K562 (cell line): ENCODE measurements around the gene ITGAV. TPM values are rescaled to one million over a fixed set of nuclear protein-coding genes. Genes with fewer than 3 reads are reported as not detected.

Source experiments
- ATAC-seq: fragments of 200-7000 bp; cut with Tn5 transposase; 3 replicates; pipeline ENCODE4 v1.9.1; 2020; ENCODE audit warnings: moderate library complexity
- BruUV-seq: library from RNA; stranded (reverse); fragments of 400-500 nt; replicated peaks from 2 replicates; lab custom pipeline; 2021; lab: Mats Ljungman, UMichigan
- CTCF ChIA-PET: fragments of 300-600 bp; formaldehyde crosslinking; extraction: SDS; loops from one replicate; lab custom pipeline; 2021; ENCODE audit warnings: low intra/inter-chr PET ratio; lab: Yijun Ruan, JAX
- POLR2A ChIA-PET: fragments of 300-600, 350-650 bp; sonication (Branson Sonifier 250); formaldehyde crosslinking; extraction: SDS; loops from one replicate; lab custom pipeline; 2021; ENCODE audit warnings: antibody characterized with exemption, inconsistent platforms; lab: Yijun Ruan, JAX
- DNase-seq, 4 experiments: peaks; one replicate each; pipeline versions ENCODE4 v3.0.0 to v3.0.0-alpha.2; 2011 to 2018; ENCODE audit warnings: low spot score in 3 of 4, mixed read lengths in 3 of 4; ENCODE audit errors: extremely low read depth in 1 of 4
- FAIRE-seq: peaks from 2 replicates; lab custom pipeline; 2011; peaks lifted over from hg19 to GRCh38; lab: Jason Lieb, UNC
- H2AFZ ChIP-seq: 2 replicates; pipeline ENCODE4 v1.6.0; 2011; ENCODE audit warnings: low read depth, low read length, control low read depth, inconsistent platforms
- H3K27ac ChIP-seq: fragments of 200-600 bp; 3 replicates; pipeline ENCODE4 v1.8.0; 2011; ENCODE audit warnings: low read depth, mild to moderate bottlenecking, control low read depth, inconsistent platforms, low read length, moderate library complexity, mixed read lengths; ENCODE audit errors: extremely low read depth
- H3K27me3 ChIP-seq, 2 experiments: fragments of 300-600 bp in 1 of 2; 2 replicates in 1 of 2; 3 replicates in 1 of 2; pipeline versions ENCODE4 v1.6.0 to v1.8.0; 2011; ENCODE audit warnings: inconsistent platforms in 2 of 2, low read length in 2 of 2, mild to moderate bottlenecking in 1 of 2, mixed read lengths in 1 of 2, moderate library complexity in 1 of 2; ENCODE audit not compliant: control insufficient read depth in 2 of 2, insufficient read depth in 2 of 2
- H3K36me3 ChIP-seq: fragments of 300-600 bp; 3 replicates; pipeline ENCODE4 v1.8.0; 2011; ENCODE audit warnings: mild to moderate bottlenecking, low read length, inconsistent platforms; ENCODE audit not compliant: control insufficient read depth, insufficient read depth
- H3K4me1 ChIP-seq, 2 experiments: fragments of 200-600 bp in 1 of 2; replicated peaks in 1 of 2; 2 replicates in 1 of 2; 3 replicates in 1 of 2; pipeline versions ENCODE4 v1.5.1 to v1.8.0; 2011; ENCODE audit warnings: inconsistent platforms in 2 of 2, low read length in 2 of 2, mild to moderate bottlenecking in 1 of 2, mixed read lengths in 1 of 2, moderate library complexity in 1 of 2; ENCODE audit not compliant: control insufficient read depth in 2 of 2, insufficient read depth in 2 of 2
- H3K4me2 ChIP-seq: 2 replicates; pipeline ENCODE4 v1.6.1; 2011; ENCODE audit warnings: low read length, control low read depth, inconsistent platforms, mixed read lengths; ENCODE audit not compliant: insufficient read depth
- H3K4me3 ChIP-seq: fragments of 200-600 bp; sonication (generic), shearing (Covaris generic); 2 replicates; pipeline ENCODE4 v1.5.1; 2016; ENCODE audit warnings: control low read depth, inconsistent platforms
- H3K79me2 ChIP-seq: fragments of 200-600 bp; 3 replicates; pipeline ENCODE4 v1.8.0; 2011; ENCODE audit warnings: low read length, inconsistent platforms; ENCODE audit not compliant: control insufficient read depth, insufficient read depth
- H3K9ac ChIP-seq, 2 experiments: 2 replicates each; pipeline versions ENCODE4 v1.6.0 to v1.6.1; 2011; ENCODE audit warnings: low read depth in 2 of 2, low read length in 2 of 2, control low read depth in 1 of 2, inconsistent platforms in 1 of 2, mild to moderate bottlenecking in 1 of 2, mixed read lengths in 1 of 2; ENCODE audit not compliant: insufficient read depth in 1 of 2
- H3K9me1 ChIP-seq: one replicate; pipeline ENCODE4 v1.6.0; 2011; ENCODE audit warnings: inconsistent platforms, mild to moderate bottlenecking, low read length, moderate library complexity; ENCODE audit not compliant: control insufficient read depth, insufficient read depth
- H3K9me3 ChIP-seq: replicated peaks from 2 replicates; pipeline ENCODE4 v1.5.1; 2011; ENCODE audit warnings: low read depth, low read length, inconsistent platforms; ENCODE audit not compliant: control insufficient read depth, insufficient read depth
- H4K20me1 ChIP-seq: replicated peaks from 2 replicates; pipeline ENCODE4 v1.6.1; 2011; ENCODE audit warnings: low read length, inconsistent platforms, mixed read lengths; ENCODE audit not compliant: control insufficient read depth, insufficient read depth
- CBX1 ChIP-seq: sonication (generic); IDR thresholded peaks from 2 replicates; pipeline ENCODE4 v1.6.1; 2016; ENCODE audit warnings: antibody characterized with exemption, low read depth, mild to moderate bottlenecking
- IRF2 ChIP-seq: sonication (generic); formaldehyde crosslinking; IDR thresholded peaks from 2 replicates; pipeline ENCODE4 v1.8.1; 2022; ENCODE audit warnings: mild to moderate bottlenecking, missing genetic modification reagents
- KLF13 ChIP-seq: fragments of 450-650 bp; IDR thresholded peaks from 2 replicates; pipeline ENCODE4 v1.6.1; 2016; ENCODE audit warnings: missing genetic modification characterization, low read depth, mild to moderate bottlenecking, missing compliant biosample characterization, moderate library complexity, borderline replicate concordance
- PHB ChIP-seq: fragments of 250-450 bp; sonication (Bioruptor Pico); IDR thresholded peaks from 2 replicates; pipeline ENCODE4 v1.5.0; 2021
- PHF8 ChIP-seq: fragments of 200-600 bp; sonication (generic); IDR thresholded peaks from 2 replicates; pipeline ENCODE4 v1.6.1; 2012; ENCODE audit warnings: mixed run types, mild to moderate bottlenecking, inconsistent platforms, low read length, moderate library complexity, borderline replicate concordance
- SETDB1 ChIP-seq: IDR thresholded peaks from one replicate; pipeline ENCODE4 v1.6.1; 2012; ENCODE audit warnings: low read length, control low read depth, inconsistent platforms
- WHSC1 ChIP-seq: IDR thresholded peaks from one replicate; pipeline ENCODE4 v1.6.1; 2012; ENCODE audit warnings: low read length, control low read depth, inconsistent platforms
- YY1 ChIP-seq, 3 experiments: IDR thresholded peaks; 2 replicates each; pipeline ENCODE4 v1.6.1; 2011; ENCODE audit warnings: low read length in 2 of 3, mild to moderate bottlenecking in 2 of 3, moderate library complexity in 2 of 3, borderline replicate concordance in 1 of 3, control low read depth in 1 of 3, low read depth in 1 of 3; ENCODE audit not compliant: insufficient read depth in 3 of 3, insufficient replicate concordance in 2 of 3, control insufficient read depth in 1 of 3, insufficient read length in 1 of 3; ENCODE audit errors: extremely low read depth in 1 of 3
- ZC3H11A ChIP-seq: IDR thresholded peaks from 2 replicates; pipeline ENCODE4 v1.6.1; 2012; ENCODE audit warnings: low read depth, low read length, improper control_type of control experiment
- ZFP30 ChIP-seq: fragments of 250-450 bp; sonication (Bioruptor Pico); IDR thresholded peaks from 2 replicates; pipeline ENCODE4 v1.8.0; 2022; ENCODE audit warnings: moderate library complexity, mild to moderate bottlenecking, inconsistent platforms, borderline replicate concordance
- WGBS: fragments of 100-300 bp; shearing (Covaris generic); methylation state at CpG from one replicate; pipeline ENCODE4 v1.1.6; 2016; ENCODE audit warnings: low coverage, mixed read lengths; ENCODE audit not compliant: insufficient coverage; ENCODE audit errors: missing lambda C conversion rate; 5-methylcytosine and 5-hydroxymethylcytosine counted together
- in situ Hi-C: fragments of 300-500 bp; cut with MboI; formaldehyde crosslinking; loops from 4 replicates; pipeline ENCODE4 v1.15.0; 2018; ENCODE audit warnings: inconsistent platforms, mixed read lengths
- intact Hi-C: fragments of 100-400 bp; cut with micrococcal nuclease; formaldehyde crosslinking; loops from 2 replicates; pipeline ENCODE4 v1.14.2; 2022
- polyA plus RNA-seq, 8 experiments: library from polyadenylated mRNA; depleted of rRNA in 4 of 8; stranded (reverse) in 5 of 8; unstranded in 3 of 8; fragments of >200 nt; fragmentation: Nextera tagmentation in 2 of 8; fragmentation: Illumina TruSeq in 1 of 8; extraction: Ambion mirVana in 2 of 8; extraction: Trizol in 1 of 8; gene quantifications; 2 replicates each; pipeline versions ENCODE4 v1.2.1 to v1.2.3, GENCODE V29; 2011 to 2014; ENCODE audit warnings: inconsistent platforms in 1 of 8, missing spikeins in 1 of 8
- total RNA-seq, 7 experiments: library from RNA; depleted of rRNA in 6 of 7; stranded (reverse); fragments of >200 nt in 6 of 7; fragmentation: Illumina TruSeq in 2 of 7; extraction: Trizol in 2 of 7; gene quantifications; 2 replicates each; pipeline versions ENCODE4 v1.2.1 to v1.2.3, GENCODE V29; 2011 to 2021; ENCODE audit warnings: low replicate concordance in 1 of 7
- TF ChIP-seq, protein P1 (sequence below): fragments of 250-450 bp; sonication (Bioruptor Pico); IDR thresholded peaks from 2 replicates; pipeline ENCODE4 v1.8.0; 2021; ENCODE audit warnings: moderate library complexity, mild to moderate bottlenecking, inconsistent platforms
- TF ChIP-seq, protein P2 (sequence below): sonication (generic); formaldehyde crosslinking; IDR thresholded peaks from 2 replicates; pipeline ENCODE4 v1.8.0; 2022; ENCODE audit warnings: mild to moderate bottlenecking, missing genetic modification reagents
- TF ChIP-seq, protein P3 (sequence below): fragments of 250-450 bp; sonication (Bioruptor Pico); IDR thresholded peaks from 2 replicates; pipeline ENCODE4 v1.5.0; 2022; ENCODE audit warnings: mild to moderate bottlenecking

The ITGAV gene
- total and polyA plus RNA-seq, 9 of the 15 experiments (the other 6 are each of a cell fraction or from before 2014, with no cell fraction given), result 3.7 to 17.7 (median 10.7) TPM

DNA sequence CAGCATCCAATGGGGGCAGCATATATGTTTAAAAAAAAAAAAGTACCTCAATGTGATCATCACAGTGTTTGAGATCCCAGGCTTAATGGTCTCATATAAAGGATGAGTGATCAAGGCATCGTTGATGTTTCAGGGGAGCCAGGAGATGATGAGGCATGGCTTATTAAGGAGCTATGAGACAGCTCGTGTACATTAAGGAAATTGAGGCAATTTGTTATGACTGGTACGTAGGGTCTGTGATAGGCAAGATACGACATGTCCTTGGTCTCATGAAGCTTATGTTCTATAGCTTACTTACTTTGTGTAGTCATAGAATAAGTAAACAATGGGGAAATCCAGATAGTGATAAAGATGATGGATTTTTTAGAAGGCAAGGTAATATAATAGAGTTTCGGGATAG is 54.9 kb downstream of the ITGAV start (continued):
- TF ChIP-seq, protein P1, sequence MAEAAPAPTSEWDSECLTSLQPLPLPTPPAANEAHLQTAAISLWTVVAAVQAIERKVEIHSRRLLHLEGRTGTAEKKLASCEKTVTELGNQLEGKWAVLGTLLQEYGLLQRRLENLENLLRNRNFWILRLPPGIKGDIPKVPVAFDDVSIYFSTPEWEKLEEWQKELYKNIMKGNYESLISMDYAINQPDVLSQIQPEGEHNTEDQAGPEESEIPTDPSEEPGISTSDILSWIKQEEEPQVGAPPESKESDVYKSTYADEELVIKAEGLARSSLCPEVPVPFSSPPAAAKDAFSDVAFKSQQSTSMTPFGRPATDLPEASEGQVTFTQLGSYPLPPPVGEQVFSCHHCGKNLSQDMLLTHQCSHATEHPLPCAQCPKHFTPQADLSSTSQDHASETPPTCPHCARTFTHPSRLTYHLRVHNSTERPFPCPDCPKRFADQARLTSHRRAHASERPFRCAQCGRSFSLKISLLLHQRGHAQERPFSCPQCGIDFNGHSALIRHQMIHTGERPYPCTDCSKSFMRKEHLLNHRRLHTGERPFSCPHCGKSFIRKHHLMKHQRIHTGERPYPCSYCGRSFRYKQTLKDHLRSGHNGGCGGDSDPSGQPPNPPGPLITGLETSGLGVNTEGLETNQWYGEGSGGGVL (CRISPR knock-in tag), result no peak
- TF ChIP-seq, protein P2, sequence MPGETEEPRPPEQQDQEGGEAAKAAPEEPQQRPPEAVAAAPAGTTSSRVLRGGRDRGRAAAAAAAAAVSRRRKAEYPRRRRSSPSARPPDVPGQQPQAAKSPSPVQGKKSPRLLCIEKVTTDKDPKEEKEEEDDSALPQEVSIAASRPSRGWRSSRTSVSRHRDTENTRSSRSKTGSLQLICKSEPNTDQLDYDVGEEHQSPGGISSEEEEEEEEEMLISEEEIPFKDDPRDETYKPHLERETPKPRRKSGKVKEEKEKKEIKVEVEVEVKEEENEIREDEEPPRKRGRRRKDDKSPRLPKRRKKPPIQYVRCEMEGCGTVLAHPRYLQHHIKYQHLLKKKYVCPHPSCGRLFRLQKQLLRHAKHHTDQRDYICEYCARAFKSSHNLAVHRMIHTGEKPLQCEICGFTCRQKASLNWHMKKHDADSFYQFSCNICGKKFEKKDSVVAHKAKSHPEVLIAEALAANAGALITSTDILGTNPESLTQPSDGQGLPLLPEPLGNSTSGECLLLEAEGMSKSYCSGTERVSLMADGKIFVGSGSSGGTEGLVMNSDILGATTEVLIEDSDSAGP (CRISPR knock-in tag), result no peak
- TF ChIP-seq PHB (CRISPR knock-in tag), result no peak
- TF ChIP-seq PHF8, result no peak

DNA sequence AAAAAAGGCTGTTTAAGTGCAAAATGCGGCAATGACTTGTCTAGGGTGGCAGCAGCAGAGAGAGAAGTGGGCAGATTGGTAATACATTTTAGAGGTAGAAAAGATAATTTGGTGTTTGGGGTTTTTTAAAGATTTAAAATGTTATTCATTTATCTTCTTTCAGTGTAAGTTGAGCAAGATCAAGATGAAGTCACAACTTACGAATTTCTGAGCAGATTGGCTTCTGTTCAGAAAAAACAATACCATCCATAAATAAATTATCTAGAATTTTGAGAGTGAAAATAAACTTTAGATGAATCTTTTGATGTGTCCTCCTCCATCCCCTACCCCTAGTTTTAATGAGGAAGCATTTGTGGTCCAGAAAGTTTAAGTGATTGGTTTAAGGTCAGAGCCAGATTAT is 56.1 kb downstream of the ITGAV start:
- no peak overlapping the region for H3K9ac ChIP-seq
- BruUV-seq, result no TSS peak
- no peaks in the 10 kb centered on the region for H3K9me3 ChIP-seq
- no peaks in the 10 kb centered on the region for H3K79me2 ChIP-seq
- H3K27me3 ChIP-seq, result no peaks in the 10 kb centered on the region
- H2AFZ ChIP-seq, result no peak overlapping the region
- H3K4me1 ChIP-seq, result no peaks in the 10 kb centered on the region
- no peak overlapping the region for H3K4me2 ChIP-seq
- DNase-seq (no peak), FAIRE-seq (no peak), ATAC-seq (no peak)
- POLR2A ChIA-PET, result interaction anchor here (1.3 kb wide), 1 partner anchor 9 kb away, joined by 4 read pairs; no protein-coding TSS in a partner anchor
- no peaks in the 10 kb centered on the region for H4K20me1 ChIP-seq
- CTCF ChIA-PET, result no interaction called here
- in situ Hi-C loops (loop anchor here (10.0 kb wide), 1 partner anchor 141 kb away; no protein-coding TSS in a partner anchor), intact Hi-C loops (no loop called here)
- H3K4me3 ChIP-seq, result no peak overlapping the region
- no peaks in the 10 kb centered on the region for H3K9me1 ChIP-seq
- peaks cover 15% of the 10 kb centered on the region; the same call in 1 of the 3 replicates for H3K36me3 ChIP-seq
- no peak overlapping the region for H3K27ac ChIP-seq
- 75% methylated on average over 2 of the region's 2 CpGs for WGBS
- TF ChIP-seq ZC3H11A, result no peak
- TF ChIP-seq, protein P3, sequence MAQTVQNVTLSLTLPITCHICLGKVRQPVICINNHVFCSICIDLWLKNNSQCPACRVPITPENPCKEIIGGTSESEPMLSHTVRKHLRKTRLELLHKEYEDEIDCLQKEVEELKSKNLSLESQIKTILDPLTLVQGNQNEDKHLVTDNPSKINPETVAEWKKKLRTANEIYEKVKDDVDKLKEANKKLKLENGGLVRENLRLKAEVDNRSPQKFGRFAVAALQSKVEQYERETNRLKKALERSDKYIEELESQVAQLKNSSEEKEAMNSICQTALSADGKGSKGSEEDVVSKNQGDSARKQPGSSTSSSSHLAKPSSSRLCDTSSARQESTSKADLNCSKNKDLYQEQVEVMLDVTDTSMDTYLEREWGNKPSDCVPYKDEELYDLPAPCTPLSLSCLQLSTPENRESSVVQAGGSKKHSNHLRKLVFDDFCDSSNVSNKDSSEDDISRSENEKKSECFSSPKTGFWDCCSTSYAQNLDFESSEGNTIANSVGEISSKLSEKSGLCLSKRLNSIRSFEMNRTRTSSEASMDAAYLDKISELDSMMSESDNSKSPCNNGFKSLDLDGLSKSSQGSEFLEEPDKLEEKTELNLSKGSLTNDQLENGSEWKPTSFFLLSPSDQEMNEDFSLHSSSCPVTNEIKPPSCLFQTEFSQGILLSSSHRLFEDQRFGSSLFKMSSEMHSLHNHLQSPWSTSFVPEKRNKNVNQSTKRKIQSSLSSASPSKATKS (CRISPR knock-in tag), result no peak
- no peak for TF ChIP-seq WHSC1
- TF ChIP-seq IRF2 (CRISPR knock-in tag), result no peak
- TF ChIP-seq KLF13 (tag), result no peak
- TF ChIP-seq YY1 (IDR thresholded peaks at IDR 0.05; ENCODE audit: borderline replicate concordance in 1 of 3, control insufficient read depth in 1 of 3, extremely low read depth in 1 of 3, insufficient read depth in 3 of 3, insufficient read length in 1 of 3, insufficient replicate concordance in 2 of 3, low read depth in 1 of 3, low read length in 2 of 3), result no peak
- no peak for TF ChIP-seq CBX1
- TF ChIP-seq SETDB1, result no peak
- TF ChIP-seq ZFP30 (CRISPR knock-in tag), result no peak
